SU-DHL-6 (cell line): ENCODE results near the gene AKR1B1.

ENCODE experiments used
- H2AFZ ChIP-seq: fragments of 200-600 bp; sonication (generic); 2 replicates; pipeline ENCODE4 v1.6.1; 2014; ENCODE audit warnings: low read depth, mild to moderate bottlenecking, moderate library complexity, mixed read lengths, antibody characterized with exemption, low read length; ENCODE audit not compliant: severe bottlenecking
- H3F3A ChIP-seq: fragments of 200-600 bp; shearing (Covaris generic); 2 replicates; pipeline ENCODE4 v1.6.0; 2016; ENCODE audit warnings: antibody characterized with exemption, mild to moderate bottlenecking; ENCODE audit not compliant: insufficient read depth
- H3K27ac ChIP-seq: fragments of 200-600 bp; sonication (generic); 2 replicates; pipeline ENCODE4 v1.5.1; 2016; ENCODE audit warnings: low read depth, mild to moderate bottlenecking, low read length, moderate library complexity, mixed read lengths
- H3K27me3 ChIP-seq: fragments of 200-600 bp; sonication (generic), shearing (Covaris generic); 2 replicates; pipeline ENCODE4 v1.6.0; 2014; ENCODE audit warnings: mild to moderate bottlenecking, low read length
- H3K36me3 ChIP-seq: fragments of 200-600 bp; sonication (generic); 2 replicates; pipeline ENCODE4 v1.6.1; 2014; ENCODE audit warnings: mild to moderate bottlenecking, low read length, mixed read lengths
- H3K4me2 ChIP-seq: fragments of 300-600, 200-600 bp; shearing (Covaris generic), sonication (generic); 2 replicates; pipeline ENCODE4 v1.6.0; 2014; ENCODE audit warnings: low read length, low read depth, mild to moderate bottlenecking; ENCODE audit not compliant: poor library complexity, severe bottlenecking
- H3K4me3 ChIP-seq: fragments of 200-600 bp; sonication (generic); 2 replicates; pipeline ENCODE4 v1.5.1; 2014; ENCODE audit warnings: antibody characterized with exemption, low read length, mild to moderate bottlenecking, mixed read lengths; ENCODE audit not compliant: insufficient read depth, poor library complexity, severe bottlenecking
- H3K79me2 ChIP-seq: fragments of 200-600 bp; sonication (generic); 2 replicates; pipeline ENCODE4 v1.6.1; 2014; ENCODE audit warnings: mild to moderate bottlenecking, low read length, moderate library complexity; ENCODE audit not compliant: insufficient read depth
- H3K9ac ChIP-seq: fragments of 200-600 bp; sonication (generic); 2 replicates; pipeline ENCODE4 v1.7.0; 2014; ENCODE audit warnings: mild to moderate bottlenecking, low read length
- H3K9me2 ChIP-seq: fragments of 200-600 bp; sonication (generic); replicated peaks from 2 replicates; pipeline ENCODE4 v1.6.1; 2014; ENCODE audit warnings: low read length; ENCODE audit not compliant: insufficient read depth
- H3K9me3 ChIP-seq: fragments of 200-600 bp; sonication (generic); 2 replicates; pipeline ENCODE4 v1.6.1; 2014; ENCODE audit warnings: low read length, mixed read lengths; ENCODE audit not compliant: insufficient read depth
- H4K20me1 ChIP-seq: fragments of 200-600 bp; sonication (generic); 2 replicates; pipeline ENCODE4 v1.6.1; 2014; ENCODE audit warnings: low read depth, mild to moderate bottlenecking, antibody characterized with exemption, low read length, moderate library complexity, mixed read lengths
- EZH2phosphoT487 ChIP-seq: fragments of 200-600 bp; sonication (generic), shearing (Covaris generic); conservative IDR thresholded peaks from 2 replicates; pipeline ENCODE4 v1.6.1; 2018; ENCODE audit warnings: mild to moderate bottlenecking, antibody characterized with exemption, low read length, moderate library complexity, mixed read lengths
- TF ChIP-seq, protein P1 (sequence below): fragments of 200-600 bp; sonication (generic); IDR thresholded peaks from one replicate; pipeline ENCODE4 v1.5.1; 2017; ENCODE audit warnings: antibody characterized with exemption, mild to moderate bottlenecking, low read length, moderate library complexity; ENCODE audit not compliant: insufficient read depth, poor library complexity, severe bottlenecking

AKR1B1 gene

DNA sequence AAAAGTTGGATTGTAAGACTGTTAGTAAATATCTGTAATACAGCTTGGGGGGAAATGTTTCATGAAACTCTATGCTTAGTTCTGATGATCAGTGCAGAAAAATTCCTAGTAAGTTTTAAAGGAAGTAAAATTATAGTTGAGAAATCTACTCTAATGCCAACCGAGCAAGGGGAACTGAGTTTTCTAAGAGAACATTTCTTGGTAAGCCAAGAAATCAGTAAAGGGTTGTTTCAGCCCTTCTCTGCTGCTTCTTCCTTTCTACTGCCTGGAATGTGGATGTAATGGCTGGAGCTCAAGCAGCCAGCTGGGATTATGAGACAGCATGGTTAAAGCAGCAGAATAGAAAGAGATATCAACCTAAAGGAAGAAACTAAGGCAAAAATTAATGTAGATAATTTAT, 15.9 kb upstream of the AKR1B1 start:
- Histone ChIP-seq H3K4me3 (no peak overlapping the region), H3K36me3 (no peaks in the 10 kb centered on the region), H3K27me3 (no peaks in the 10 kb centered on the region), H3K27ac (no peak overlapping the region), H4K20me1 (no peaks in the 10 kb centered on the region), H3K9me2 (no peaks in the 10 kb centered on the region), H3K9me3 (no peaks in the 10 kb centered on the region), H3K79me2 (no peaks in the 10 kb centered on the region), H3K4me2 (no peak overlapping the region), H3F3A (no peaks in the 10 kb centered on the region), H3K9ac (no peak overlapping the region), H2AFZ (no peak overlapping the region)
- no peak for TF ChIP-seq EZH2phosphoT487
- TF ChIP-seq, protein P1, sequence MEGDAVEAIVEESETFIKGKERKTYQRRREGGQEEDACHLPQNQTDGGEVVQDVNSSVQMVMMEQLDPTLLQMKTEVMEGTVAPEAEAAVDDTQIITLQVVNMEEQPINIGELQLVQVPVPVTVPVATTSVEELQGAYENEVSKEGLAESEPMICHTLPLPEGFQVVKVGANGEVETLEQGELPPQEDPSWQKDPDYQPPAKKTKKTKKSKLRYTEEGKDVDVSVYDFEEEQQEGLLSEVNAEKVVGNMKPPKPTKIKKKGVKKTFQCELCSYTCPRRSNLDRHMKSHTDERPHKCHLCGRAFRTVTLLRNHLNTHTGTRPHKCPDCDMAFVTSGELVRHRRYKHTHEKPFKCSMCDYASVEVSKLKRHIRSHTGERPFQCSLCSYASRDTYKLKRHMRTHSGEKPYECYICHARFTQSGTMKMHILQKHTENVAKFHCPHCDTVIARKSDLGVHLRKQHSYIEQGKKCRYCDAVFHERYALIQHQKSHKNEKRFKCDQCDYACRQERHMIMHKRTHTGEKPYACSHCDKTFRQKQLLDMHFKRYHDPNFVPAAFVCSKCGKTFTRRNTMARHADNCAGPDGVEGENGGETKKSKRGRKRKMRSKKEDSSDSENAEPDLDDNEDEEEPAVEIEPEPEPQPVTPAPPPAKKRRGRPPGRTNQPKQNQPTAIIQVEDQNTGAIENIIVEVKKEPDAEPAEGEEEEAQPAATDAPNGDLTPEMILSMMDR = no peak

DNA sequence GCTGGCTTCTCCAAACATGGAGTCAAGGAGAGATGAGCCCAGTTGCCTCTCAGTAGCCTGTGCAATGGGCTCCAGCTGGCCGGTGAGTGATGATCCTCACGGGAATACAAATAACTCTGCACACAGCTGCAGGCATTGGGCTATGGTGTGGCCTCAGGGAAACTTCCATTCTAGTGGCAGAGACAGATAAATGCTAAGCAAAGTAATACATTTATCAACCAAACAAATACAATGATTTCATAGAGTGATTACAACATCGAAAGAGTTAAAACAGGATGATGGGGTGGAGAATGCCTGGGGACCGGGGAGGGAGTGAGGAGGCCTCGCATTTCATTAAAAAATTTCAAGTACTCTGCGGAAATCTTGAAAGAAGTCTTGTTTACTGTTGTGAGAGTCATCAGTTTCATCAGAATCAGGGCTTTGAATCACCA, 15.0 kb upstream of the AKR1B1 start:
- H4K20me1 ChIP-seq = no peaks in the 10 kb centered on the region
- H3K9me2 ChIP-seq = no peaks in the 10 kb centered on the region
- H3K9ac ChIP-seq = no peak overlapping the region
- no peaks in the 10 kb centered on the region for H3K79me2 ChIP-seq
- H3F3A ChIP-seq = no peaks in the 10 kb centered on the region
- no peak overlapping the region for H2AFZ ChIP-seq
- no peak overlapping the region for H3K27ac ChIP-seq
- H3K4me3 ChIP-seq = no peak overlapping the region
- no peaks in the 10 kb centered on the region for H3K9me3 ChIP-seq
- no peaks in the 10 kb centered on the region for H3K27me3 ChIP-seq
- TF ChIP-seq, protein P1 = no peak
- TF ChIP-seq EZH2phosphoT487 = no peak
- H3K36me3 ChIP-seq = no peaks in the 10 kb centered on the region
- no peak overlapping the region for H3K4me2 ChIP-seq

DNA sequence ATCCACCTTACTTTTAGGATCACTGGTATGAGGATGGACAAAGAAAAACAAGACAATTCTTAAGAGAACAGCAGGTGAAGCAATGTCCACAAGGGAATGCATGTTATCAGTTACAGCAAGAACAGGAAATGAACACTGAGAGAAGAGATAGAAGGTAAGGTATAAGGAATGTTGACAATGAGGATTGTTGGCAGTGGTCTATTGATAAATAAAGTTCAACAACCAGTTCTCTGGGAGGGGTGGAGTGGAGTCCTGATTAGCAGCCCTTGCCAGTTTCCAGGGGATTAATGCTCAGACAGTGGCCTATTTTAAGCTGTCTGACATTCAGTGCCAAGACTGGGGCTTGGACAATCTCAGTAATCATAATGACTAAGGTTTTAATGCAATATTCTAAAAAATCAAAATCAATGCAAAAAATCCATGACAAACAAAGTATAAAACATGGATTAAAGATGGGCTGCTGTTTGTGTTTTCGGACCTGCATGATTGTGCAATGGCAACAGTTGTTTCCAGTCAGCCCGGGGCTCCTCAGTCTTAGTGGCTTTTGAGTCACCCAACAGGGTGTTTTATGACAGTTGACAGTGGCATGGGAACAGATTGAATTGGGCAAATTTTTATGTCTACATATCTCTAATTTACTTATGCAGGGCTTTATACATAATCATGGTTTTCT, 13.8 kb upstream of the AKR1B1 start:
- H3K9me2 ChIP-seq = no peaks in the 10 kb centered on the region
- no peaks in the 10 kb centered on the region for H3K9me3 ChIP-seq
- no peak overlapping the region for H2AFZ ChIP-seq
- no peaks in the 10 kb centered on the region for H3K79me2 ChIP-seq
- H3K9ac ChIP-seq = no peak overlapping the region
- H4K20me1 ChIP-seq = no peaks in the 10 kb centered on the region
- no peaks in the 10 kb centered on the region for H3K36me3 ChIP-seq
- H3K27ac ChIP-seq = no peak overlapping the region
- TF ChIP-seq, protein P1 = no peak
- H3F3A ChIP-seq = no peaks in the 10 kb centered on the region
- H3K27me3 ChIP-seq = no peaks in the 10 kb centered on the region
- no peak overlapping the region for H3K4me3 ChIP-seq
- H3K4me2 ChIP-seq = no peak overlapping the region
